ENCODE measurements around the gene SV2B.

SV2B gene

DNA sequence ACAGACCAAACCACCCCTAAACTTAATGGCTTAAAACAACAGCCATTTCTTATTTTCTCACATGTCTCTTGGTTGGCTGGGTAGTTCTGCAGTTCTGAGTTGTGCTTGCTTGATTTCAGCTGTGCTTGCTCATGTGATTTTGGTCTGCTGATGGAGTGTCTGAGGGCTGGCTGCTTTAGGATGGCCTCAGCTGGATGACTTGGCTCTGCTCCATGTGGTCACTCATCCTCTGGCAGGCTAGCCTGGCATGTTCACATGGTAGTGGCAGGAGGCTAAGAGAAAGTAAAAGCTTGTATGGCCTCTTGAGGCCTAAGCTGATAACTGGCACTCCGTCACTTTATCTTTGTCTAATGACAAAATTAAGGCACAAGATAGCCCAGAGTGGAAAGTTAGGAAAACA lies 4.1 kb downstream of the SV2B start:
- DNase-seq (ENCODE audit: low spot score): no peak

DNA sequence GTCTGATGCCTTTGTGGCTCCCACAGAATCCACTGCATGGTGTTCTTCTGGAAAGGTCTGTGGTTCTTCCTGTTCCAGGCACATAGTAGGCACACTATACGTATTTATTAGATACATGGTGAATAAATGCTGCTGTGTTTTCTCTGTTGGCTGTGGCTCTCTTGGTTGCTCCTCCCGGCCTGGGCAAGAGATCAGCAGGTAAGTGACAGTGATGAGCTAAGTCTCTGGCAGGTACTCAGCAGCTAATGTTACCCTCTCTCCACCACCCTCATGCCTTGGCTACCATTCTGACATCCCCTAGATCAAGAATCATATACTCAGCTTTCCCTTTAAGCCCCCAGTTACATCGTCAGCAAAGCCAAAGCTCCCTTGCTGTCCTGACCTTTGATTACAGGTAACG lies 8.4 kb downstream of the SV2B start:
- DNase-seq (ENCODE audit: low spot score): no peak

DNA sequence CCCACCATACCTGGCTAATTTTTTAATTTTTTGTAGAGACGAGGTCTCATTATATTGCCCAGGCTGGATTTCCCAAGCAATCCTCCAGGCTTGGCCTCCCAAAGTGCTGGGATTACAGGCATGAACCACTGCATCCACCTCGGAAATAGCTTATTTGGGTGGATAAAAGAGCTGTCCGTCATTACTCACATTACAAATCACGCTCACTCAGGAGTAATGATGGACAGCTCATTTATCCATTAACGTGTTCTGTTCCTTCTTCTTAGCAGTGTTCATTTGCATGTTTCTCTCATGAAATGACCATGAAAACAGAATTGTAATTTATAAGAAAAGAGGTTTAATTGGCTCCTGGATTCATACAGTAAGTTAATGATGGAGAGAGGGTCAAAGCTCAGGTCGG lies 9.8 kb downstream of the SV2B start:
- DNase-seq (ENCODE audit: low spot score): no peak

DNA sequence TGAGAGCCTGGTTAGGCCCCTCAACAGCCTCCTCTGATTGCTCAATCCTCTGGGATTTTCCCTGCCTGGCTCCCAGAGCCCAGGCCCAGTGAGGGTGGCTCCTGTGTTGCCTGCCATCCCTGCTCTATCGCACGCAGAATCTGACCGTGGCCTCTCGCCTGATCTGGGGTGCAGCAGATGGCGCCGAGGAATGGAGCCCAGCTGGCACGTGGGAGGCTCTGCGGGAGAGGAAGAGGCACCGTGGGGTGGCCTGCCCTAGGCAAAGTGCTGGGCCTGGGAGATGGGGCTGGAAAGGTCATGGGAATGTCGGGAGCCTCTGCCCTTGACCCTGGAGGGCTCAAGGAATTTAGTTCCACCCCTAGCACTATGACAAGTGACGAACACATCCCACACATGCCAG lies 10.3 kb downstream of the SV2B start:
- no peak for DNase-seq (ENCODE audit: low spot score)

DNA sequence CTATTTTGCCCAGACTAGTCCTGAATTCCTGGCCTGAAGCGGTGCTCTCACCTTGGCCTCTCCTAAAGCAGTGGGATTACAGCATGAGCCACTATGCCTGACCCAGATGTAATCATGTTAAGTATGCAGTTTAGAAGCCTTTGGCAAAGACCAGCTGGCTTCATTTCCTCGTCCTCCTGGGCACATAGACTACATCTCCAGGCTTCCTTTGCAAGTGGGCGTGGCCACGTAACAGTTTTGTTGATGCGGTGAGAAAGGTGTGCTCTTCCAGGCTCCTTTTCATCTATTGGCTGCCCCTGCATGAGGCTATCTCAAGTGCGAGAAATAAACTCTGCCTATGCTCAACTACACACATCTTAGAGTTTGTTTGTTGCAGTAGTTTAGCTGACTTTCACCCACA lies 13.0 kb downstream of the SV2B start:
- DNase-seq (ENCODE audit: low spot score): no peak

DNA sequence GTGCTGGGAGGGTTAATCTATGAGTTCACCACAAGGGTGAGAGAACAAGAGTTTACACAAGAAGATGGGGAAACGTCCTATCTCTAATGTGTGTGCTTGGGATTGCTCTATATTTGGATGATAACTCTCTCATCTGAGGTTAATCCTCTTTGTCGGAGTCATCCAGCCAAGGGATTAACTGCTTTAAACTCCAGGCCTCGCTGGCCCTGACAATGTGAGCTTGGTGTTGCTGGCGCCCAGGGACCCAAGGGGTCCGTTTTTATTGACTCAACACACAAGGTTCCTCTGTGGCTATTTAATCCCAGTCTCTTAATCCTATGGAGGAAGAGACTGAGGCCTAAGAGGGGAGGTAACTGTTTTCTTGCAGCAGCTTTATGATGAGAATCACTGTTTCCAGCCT lies 14.2 kb downstream of the SV2B start:
- DNase-seq (ENCODE audit: low spot score): no peak

DNA sequence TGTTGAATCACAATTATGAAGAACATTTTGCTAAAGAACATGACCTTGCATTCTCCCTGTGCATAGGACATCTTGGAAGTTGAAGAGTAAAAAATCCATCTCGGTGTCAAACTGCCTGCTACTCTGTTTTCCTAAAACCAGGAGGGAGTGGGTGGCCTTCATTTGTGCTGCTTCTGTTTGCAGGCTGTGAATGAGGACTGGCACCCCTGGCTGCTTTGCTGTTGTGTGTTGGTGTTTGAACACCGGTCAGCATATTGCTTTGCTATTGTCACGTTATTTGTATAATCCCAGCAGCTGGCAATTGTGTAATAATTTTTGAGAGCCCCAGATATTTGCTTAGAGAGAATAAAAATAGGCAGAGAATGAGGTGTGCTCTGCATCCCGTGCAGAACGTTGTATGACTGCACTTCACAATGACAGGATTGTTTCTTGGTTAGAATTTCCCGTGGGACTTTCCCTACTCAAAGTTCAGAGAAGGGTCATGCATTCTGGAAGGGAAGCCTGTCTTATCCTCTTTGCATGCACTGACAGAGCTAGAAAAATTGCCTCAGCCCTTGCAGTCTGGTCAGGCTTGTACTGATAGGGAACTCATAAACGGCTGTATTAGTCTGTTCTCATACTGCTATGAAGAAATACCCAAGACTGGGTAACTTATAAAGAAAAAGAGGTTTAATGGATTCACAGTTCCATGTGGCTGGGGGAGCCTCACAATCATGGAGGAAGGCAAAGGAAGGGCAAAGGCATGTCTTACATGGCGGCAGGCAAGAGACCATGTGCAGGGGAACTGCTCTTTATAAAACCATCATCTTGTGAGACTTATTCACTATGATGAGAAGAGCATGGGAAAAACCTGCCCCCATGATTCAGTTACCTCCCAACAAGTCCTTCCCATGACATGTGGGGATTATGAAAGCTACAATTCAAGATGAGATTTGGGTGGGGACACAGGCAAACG lies 16.3 kb downstream of the SV2B start:
- no peak for DNase-seq (ENCODE audit: low spot score)

DNA sequence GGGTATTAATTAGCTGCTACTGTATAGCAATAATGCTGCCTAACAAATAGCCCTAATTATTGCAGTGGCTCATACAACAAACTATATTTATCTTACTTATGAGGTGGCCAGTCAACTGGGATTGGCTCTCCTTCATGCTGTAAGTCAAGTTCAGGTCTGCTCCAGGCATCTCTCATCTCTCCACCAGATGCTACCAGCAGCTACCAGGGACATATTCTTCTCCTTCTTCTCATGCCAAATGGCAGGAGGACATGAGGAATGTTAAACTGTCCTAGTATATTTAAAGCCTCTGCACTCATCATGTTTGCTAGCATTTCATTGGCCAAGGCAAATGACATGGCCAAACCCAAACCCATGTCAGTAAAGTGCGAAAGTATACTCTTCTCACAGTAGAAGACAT lies 17.3 kb downstream of the SV2B start:
- DNase-seq (ENCODE audit: low spot score): no peak

DNA sequence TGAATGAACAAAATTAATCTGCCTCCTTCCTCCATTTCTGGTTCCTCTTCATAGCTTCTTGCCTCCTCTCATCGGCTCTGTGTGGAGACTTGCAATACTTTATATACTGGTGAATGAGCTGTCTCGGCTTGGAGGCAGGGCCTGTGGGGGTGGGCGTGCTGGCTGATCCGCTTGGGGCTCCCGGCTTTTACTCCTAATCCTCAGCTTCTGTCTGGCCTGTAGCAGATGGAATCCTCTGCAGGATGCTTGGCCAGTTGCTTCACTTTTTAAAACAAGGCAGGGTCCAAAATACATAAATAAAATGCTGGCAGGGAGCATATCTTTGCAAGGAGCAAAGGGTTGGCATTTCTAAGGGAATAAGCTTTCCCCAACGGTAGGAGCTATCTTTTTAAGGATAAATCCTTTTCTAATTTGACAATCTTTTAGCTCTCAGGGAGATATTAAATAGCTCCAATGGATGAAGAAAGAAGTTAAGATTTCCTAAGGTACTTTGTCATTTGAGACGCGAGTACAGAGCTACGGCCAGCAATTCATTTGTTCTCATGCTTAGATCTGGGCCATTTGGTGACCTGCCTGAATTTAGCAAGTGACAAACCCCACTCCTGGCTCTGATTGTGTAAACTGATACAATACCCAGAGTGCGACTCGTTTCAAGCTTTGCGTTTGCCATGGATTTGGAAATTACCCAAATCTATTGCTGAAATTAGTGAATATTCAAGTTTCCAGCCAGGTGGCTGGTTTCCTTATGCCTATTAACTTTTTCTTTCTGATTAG lies 18.9 kb downstream of the SV2B start:
- DNase-seq (ENCODE audit: low spot score): no peak

DNA sequence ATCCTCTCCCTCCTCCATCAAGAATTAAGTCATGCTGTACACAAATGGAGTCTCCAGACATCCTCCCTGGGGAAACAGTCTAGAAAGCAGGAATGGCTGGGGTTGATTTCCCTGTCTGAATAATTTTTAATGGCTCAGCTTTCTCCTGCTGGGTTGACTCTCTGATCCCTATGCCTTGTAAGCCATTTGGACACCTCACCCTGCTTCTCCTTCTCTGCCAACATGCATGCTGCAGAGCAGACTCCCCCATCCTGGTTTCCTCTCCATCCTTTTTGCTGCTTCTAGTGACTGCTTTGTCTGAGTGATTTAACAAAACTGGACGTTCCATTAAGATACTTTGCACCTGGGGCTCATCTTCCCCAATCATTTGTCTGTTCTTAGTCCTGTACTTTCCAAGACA lies 22.2 kb downstream of the SV2B start:
- DNase-seq (ENCODE audit: low spot score): no peak

DNA sequence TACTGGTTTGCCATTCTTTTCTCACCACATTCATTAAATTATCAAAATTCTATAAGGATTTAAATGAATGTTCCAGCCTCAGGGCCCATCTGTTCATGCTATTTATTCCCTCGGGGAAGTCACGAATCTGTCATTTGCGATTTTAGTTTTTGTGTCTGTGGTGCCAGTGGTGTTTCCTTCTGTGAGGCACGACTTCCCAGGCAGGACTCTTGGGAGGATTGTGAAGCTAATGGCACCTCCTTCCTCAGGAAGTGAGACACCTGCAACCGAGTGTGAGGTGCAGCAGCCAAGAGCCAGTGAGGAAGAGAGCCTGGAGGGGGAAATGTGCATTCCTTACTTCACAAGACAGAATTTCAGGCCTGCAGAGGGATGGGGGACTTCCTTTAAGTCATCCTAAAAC lies 24.1 kb downstream of the SV2B start:
- DNase-seq (ENCODE audit: low spot score): no peak

DNA sequence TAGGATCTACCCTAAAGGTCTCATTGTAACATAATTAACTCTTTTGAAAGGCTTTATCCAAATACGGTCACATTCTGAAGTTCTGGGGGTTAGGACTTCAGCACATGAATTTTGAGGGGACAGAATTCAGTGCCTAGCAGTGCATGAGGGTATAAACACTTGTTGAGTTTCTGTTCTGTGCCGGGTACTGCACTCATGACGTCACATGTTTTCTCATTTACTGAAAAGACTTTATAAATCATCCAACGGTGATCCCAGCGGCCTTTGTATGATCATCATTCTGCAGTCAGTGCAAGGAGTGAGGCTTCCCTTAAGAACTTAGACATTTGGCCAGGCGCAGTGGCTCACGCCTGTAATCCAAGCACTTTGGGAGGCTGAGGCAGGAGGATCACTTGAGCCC lies 25.1 kb downstream of the SV2B start:
- no peak for DNase-seq (ENCODE audit: low spot score)

DNA sequence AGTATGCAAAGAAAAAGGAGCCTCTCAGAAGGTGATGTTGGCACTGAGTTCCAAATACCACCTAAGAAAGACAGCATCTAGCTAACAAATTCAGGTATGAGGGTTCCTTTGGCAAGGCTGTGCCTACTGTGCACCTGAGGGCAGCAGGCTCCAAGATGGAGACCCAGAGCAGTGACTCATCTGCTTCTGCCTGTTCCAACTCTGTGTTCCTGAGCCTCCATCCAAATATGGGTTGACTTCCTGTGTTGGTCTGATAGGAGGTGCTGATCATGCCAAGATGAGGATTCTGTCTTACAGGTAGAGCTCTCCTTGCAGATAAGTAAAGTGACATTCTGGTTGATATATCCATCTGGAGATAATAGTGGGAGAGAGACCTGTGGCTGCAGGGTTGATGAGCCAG lies 26.0 kb downstream of the SV2B start:
- no peak for DNase-seq (ENCODE audit: low spot score)

DNA sequence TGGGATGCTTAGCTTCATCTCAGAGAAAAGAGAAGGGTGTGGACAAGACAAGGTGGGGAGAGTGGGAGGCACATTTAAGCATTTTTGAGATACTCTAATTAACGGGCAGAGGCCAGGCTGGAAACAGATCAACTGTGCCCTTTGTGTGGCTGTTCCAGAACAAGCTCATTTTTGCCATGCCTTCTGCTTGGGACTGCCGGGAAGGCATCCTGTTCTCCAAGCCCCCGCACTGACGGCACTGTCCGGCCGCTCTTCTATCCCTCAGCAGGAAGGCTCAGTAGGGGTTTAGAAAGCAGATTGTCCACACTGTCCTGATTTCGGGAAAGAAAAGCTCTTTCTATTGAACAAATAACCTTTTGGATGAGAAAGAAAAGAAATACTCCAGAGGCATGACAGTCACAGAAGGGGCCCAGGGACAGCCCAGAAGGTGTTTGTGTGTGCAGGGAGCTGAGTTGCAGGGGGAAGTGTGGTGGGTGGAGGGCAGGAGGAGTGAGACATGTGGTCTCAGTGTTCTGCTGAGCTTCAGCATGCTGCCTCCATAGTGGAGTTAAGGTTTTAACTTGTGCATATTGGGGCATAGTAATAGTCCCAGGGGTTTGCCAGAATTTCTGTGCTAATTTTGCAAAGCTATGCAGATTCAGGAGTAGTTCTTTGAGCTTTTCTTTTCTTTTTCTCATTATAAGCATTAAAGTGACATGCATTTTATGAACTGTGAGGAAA lies 27.3 kb downstream of the SV2B start:
- no peak for DNase-seq (ENCODE audit: low spot score)

DNA sequence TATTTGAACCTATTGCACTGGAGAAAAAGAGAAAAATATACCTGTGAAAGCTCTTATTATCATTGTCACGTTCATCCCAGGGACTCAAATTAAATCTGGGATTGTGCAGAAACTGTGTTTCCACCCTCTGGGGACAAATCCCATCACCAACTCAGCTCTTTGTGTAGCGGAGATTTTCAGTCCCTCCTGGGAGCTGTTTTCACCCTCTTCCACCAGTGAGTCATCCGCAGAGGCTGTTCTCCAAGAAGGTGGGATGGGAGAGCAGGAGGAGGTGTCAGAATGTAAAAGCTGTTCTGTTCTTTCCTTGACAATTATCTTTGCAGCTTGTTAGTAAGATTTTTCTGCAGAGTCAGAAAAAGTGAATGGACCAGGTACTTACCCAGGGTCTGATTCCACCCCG lies 28.0 kb downstream of the SV2B start:
- no peak for DNase-seq (ENCODE audit: low spot score)

DNA sequence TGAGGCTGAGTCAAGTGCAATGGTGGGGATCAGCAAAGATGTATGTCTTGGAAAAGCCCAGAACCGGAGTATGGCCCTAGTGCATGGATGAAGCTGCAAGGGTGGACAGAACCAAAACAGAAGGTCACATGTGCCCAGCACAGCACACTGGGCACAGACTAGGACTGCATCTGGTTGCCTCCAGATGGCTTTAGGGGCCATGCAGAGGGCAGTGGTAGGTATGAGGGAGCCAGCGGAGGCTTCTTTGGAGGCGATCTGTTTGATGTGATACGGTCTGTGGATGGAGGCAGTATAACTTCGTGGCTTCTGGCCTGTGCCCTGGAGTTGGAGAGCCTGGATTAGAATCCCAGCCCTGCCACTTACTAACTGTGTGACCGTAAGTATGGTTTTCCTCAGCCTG lies 29.4 kb downstream of the SV2B start:
- DNase-seq (ENCODE audit: low spot score): no peak

DNA sequence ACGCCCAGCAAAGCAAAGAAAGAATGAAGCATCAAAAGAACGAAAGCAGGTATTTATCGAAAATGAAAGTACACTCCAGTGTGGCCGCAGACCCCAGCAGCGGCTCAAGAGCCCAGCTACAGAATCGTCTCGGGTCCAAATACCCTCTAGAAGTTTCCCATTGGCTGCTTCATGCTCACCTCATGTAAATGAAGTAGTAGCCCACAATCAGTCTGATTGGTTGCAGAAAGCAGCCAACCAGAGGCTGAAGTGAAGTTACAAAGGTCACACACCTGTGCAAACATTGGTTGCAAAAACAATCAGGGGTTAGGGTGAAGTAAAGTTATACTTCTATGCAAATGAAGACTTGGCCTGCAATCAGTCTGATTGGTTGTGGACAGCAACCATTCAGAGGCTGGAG lies 32.0 kb downstream of the SV2B start:
- DNase-seq (ENCODE audit: low spot score): no peak

DNA sequence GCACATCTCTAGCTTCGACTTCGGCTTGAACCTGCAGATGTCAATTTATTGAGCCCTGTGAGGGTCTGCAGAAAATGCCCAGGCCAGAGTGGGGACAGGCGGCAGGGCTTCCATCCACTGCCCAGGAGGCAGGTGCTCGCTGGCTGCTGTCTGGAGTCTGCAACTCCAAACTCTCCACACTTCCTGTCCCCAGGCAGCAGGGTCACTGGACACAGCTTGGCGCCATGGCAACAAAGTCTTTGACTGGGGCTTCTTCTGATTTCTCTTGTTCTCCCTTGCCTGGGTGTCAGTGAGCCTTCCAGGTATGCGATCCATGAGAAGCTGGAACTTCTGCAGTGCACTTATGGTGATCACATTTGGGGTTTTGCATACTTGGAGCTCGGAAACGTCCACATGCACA lies 33.5 kb downstream of the SV2B start:
- no peak for DNase-seq (ENCODE audit: low spot score)

DNA sequence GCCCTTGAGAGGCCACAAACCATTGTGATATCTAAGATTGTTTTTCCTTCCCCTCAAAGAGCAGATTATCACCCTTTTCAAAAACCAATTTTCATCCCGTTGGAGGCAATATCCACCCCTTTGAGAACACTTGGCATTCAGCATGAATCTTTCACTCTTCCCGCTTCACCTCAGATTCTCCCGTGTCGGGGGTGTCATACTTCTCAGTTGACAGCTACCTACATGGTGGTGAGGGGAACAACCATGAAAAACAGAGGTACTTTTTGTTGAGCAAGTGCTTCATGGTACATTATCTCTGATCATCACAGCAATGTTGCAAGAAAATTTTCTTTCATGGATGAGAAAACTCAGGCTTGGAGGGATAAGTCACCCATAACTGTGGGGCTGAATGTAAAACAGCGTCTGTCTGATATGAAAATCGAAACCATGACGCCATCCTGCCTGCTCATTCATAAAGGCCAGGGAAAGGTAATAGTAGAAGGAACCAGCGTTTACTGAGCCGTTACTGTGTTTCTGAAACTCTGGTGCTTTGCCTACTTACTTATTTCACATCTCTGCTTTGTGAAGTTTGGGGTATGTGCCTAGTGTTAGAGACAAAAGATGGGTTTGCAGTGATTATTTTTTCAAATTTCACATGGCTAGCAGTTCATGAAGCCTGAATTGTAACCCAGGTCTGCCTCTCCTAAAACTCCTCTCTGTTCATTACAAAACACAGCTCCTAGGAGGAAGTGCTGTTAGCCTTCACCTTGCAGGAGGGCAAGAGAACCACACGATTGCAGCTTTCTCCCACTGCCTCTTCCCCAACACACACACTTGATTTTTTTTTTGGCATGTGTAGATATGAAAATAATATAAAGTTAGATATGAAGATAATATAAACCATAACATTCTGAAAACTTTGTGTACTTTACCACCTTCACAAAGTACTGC lies 35.4 kb downstream of the SV2B start:
- no peak for DNase-seq (ENCODE audit: low spot score)

DNA sequence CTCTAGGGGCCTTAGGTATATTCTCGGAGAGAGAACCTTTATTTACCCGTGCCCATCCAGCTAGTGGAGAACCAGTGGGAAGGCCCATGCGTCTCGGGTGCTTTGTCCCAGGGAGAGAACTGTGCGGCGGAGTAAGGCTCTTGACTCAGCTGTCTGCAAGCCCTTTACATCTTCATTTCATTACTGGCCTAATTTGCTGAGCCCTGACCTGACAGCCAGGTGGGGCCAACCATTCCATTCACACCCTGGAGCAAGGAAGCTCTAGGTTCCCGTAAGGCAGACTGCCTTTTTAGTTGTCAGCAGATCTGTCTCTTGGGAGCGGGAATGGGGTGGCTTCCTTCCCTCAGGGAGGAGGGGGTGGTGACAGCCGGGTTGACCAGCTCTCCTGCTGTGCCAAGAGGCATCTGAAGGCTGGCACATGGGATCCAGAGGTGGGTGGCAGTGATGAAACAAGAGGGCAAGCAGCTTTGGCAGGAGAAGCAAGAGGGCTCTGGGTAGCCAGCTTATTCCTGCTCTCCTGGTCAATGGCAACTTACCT lies 36.4 kb downstream of the SV2B start:
- DNase-seq (ENCODE audit: low spot score): no peak

DNA sequence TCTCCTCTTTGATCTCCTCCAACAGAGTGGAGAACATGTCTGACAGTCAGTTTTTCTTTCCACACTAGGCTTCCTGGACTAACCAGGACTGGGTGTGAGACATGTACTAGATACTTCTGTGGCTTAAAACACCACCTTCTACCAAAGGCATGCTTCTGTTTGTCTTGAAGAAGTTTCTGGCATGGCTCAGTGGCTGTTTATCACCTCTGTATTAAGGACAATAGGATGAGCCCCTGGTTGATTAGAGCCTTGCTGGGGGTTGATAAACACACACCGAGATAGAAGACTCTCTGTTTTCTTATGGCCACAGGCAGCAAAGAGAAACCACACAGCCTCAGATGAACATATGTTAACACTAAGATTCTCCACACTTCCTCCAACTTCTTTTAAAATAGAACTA lies 40.5 kb downstream of the SV2B start:
- no peak for DNase-seq (ENCODE audit: low spot score)

All from CD4-positive, alpha-beta T cell treated with Interleukin-15 for 4 hours (primary cell).